ENCODE results near the gene C9orf78.
A peak's percentile ranks its signal among the peaks of the same experiment; 100 is the strongest.

The C9orf78 gene

GRCh38 chr9:129845373-129845772 lies 10.3 kb upstream of the C9orf78 start:
- DNase-seq (ENCODE audit: extremely low read depth in 1 of 2, low read depth in 1 of 2) = no peak

DNA sequence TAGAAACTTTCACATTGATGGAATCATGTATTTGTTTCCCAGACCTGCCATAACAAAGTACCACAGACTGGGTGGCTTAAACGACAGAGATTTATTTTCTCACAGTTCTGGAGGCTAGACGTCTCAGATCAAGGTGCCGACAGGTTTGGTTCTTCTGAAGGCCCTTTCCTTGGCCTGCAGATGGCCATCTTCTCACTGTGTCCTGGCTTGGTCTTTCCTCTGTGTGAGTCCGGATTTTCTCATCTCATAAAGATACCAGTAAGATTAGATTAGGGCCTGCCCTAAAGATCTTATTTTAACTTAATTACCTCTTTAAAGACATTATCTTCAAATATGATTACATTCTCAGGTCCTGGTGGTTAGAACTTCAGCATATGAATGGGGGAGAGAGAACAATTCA lies 6.0 kb upstream of the C9orf78 start:
- DNase-seq (ENCODE audit: extremely low read depth in 1 of 2, low read depth in 1 of 2) = no peak

DNA sequence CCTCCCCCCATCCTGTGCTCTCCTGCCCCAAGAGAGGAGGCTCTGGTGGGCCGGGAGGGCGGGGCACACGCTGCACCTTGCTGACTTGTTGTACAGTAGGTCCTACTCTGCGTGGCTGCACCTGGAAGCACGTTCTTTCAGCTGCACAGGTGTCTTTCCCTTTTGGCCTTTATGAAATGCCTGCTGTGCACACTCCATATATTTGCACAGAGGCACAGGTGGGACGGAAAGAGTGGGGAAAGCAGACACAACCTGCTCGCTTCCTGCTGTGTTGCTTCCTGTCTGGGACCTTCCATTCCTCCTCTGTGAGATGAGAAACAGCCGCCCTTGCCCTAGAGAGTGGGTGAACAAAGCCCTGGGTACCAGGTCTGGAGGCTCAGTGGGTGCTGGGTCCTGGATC lies 5.0 kb upstream of the C9orf78 start:
- DNase-seq (ENCODE audit: extremely low read depth in 1 of 2, low read depth in 1 of 2) = no peak

DNA sequence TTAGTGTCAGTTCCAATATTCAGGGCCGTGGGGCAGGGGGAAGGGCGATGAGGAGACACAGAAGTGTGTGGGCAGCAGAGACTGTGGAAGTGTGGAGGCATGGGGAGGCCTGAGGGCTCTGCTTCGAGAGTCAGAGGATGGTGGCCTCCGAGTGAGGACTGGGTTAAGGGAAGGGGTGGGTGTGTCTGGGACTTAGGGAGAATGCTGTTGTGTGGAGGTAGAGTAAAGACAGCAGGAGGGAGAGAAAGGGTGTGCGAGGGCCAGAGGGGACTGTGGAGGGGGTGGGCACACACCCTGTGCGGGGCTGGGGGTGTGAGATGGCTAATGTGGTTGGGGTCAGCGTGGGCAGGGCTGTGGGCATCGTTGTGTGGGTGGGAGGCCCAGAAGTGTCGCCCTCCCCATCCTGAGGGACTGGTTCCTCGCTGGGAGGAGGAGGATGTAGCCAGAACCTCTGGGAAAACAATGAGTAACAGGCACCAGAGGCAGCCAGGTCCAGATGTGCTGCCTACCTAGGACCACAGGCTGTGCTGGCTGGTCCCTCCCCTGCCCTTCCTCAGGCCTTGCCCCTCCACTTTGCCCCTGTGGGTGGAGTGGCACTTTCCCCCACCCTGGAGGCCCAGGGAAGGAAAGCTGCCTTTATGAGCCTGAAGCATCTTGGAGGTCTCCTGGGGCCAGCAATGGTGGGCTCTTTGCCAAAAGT lies 4.4 kb upstream of the C9orf78 start:
- no peak for DNase-seq (ENCODE audit: extremely low read depth in 1 of 2, low read depth in 1 of 2)

DNA sequence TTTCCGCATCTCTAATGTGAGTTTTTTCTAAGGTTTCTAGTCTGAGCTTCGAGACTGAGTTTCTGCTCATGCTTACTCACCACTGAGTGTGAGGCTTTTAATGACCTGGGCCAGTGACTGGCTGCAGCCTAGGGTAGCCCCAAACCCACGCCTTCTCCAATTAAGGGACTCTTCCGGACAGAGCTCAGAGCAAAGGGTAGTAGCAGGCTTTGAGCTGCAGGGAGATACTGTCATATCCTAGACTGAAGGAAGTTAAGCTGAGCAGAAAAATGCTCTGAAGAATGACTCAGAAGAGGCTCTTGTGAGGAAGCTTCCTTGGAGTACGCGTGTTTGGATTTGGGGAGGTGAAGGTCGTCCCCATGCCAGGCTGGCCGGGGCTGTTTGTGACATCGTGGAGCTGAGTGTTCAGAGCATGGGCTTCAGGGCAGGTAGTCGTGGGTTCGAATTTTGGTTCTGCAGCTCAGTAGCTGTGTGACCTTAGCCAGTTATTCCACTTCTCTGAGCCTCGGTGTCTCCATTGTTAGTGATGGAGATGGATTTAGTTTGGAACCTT lies 3.7 kb upstream of the C9orf78 start:
- no peak for DNase-seq (ENCODE audit: extremely low read depth in 1 of 2, low read depth in 1 of 2)

DNA sequence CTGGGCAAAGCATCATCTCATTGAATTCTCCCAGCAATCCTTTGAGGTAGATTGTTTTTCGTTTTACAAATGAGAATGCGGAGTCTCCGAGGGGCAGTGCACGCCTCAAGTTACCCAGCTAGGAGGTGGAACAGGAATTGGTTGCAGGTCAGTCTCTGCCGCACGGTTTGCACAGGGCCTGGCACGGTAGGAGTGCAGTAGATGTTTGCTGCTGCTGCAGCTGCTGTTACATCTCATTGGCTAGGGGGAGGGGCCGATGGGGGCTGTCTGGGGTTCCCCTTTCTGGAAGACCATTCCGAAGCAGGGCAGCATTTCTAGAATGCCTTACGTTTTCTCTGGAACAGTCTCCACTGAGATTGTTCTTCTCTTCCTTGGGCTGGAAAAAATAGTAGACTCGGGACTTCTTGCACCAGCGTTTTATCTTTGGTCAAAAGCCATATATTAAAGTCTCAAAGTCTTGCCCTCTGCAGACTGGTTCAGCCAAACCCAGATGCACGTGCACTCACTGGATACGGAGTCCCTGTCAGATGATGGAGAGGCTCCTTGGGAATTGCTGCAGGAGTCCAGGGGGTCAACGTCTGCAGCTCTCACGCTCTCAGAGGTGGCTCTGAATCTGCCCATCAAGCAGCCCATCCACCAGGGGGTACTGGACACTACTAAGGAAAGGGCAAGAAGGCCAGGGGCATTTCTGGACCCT lies 1.4 kb upstream of the C9orf78 start:
- DNase-seq (ENCODE audit: extremely low read depth in 1 of 2, low read depth in 1 of 2) = no peak

GRCh38 chr9:129835860-129836223 lies 767 bp upstream of the C9orf78 start:
- no peak for DNase-seq (ENCODE audit: extremely low read depth in 1 of 2, low read depth in 1 of 2)

- DNase-seq (ENCODE audit: extremely low read depth in 1 of 2, low read depth in 1 of 2) = no peak
Measured at GRCh38 chr9:129834489-129835127, 467 bp downstream of the C9orf78 start.

DNA sequence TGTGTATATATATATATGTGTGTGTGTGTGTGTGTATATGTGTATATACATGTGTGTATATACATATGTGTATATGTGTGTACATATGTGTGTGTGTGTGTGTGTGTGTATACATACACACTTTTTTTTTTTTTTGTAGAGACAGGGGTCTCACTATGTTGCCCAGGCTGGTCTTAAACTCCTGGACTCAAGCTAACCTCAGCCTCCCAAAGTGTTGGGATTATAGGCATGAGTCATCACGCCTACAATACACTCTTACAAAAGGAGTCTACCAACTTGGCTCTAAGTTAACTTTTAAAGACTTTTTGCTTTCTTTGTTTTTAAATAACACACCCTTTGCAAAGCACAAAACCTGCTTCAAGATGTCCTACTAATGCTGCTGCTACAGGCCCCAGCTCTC lies 2.1 kb downstream of the C9orf78 start:
- no peak for DNase-seq (ENCODE audit: extremely low read depth in 1 of 2, low read depth in 1 of 2)

- DNase-seq (ENCODE audit: extremely low read depth in 1 of 2, low read depth in 1 of 2) = no peak
Measured at GRCh38 chr9:129828969-129829368, 6.1 kb downstream of the C9orf78 start.

DNA sequence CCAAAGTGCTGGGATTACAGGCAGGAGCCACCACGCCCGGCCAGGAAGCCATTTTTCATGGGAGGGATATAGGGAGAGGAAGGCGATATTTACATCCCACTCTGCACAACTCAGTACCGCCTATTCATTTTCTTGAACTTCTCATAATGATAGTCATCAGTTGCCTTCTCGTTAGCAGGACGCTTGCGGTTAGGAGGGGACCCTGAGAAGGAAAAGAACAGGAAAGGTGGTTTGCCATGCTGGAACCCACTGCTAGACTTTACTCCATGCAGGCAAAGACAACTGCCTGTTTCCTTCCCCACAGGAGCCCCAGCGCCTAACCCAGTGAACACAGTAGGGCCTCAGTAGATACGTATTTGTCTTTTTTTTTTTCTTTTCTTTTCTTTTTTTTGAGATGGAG lies 7.0 kb downstream of the C9orf78 start:
- no peak for DNase-seq (ENCODE audit: extremely low read depth in 1 of 2, low read depth in 1 of 2)

GRCh38 chr9:129826759-129827158 lies 8.3 kb downstream of the C9orf78 start:
- DNase-seq (ENCODE audit: extremely low read depth in 1 of 2, low read depth in 1 of 2) = no peak

GRCh38 chr9:129826344-129826743 lies 8.7 kb downstream of the C9orf78 start:
- no peak for DNase-seq (ENCODE audit: extremely low read depth in 1 of 2, low read depth in 1 of 2)

- DNase-seq (ENCODE audit: extremely low read depth in 1 of 2, low read depth in 1 of 2) = peak; percentile 73 to 88
Measured at GRCh38 chr9:129823935-129824601, 11.0 kb downstream of the C9orf78 start, which contains the start of gene TOR1A. Gene TOR1A (minus strand): TSS chr9:129824136. CDS start chr9:129824085, 51 bp downstream.

DNA sequence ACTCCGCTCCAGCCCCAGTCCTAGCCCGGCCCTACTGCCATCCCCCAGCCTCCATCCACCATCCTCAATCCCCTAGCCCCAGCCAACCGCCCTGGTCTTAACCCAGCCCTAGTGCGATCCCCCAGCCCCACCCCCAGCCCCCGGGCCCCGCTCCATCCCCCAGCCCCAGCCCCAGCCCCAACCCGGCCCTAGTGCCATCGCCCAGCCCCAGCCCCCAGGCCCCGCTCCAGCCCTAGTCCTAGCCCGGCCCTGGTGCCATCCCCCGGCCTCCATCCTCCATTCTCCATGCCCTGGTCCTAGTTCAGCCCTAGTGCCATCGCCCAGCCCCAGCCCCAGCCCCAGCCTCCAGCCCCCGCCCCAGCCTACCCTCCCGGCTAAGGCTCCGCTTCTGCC lies 11.5 kb downstream of the C9orf78 start:
- no peak for DNase-seq (ENCODE audit: extremely low read depth in 1 of 2, low read depth in 1 of 2)

DNA sequence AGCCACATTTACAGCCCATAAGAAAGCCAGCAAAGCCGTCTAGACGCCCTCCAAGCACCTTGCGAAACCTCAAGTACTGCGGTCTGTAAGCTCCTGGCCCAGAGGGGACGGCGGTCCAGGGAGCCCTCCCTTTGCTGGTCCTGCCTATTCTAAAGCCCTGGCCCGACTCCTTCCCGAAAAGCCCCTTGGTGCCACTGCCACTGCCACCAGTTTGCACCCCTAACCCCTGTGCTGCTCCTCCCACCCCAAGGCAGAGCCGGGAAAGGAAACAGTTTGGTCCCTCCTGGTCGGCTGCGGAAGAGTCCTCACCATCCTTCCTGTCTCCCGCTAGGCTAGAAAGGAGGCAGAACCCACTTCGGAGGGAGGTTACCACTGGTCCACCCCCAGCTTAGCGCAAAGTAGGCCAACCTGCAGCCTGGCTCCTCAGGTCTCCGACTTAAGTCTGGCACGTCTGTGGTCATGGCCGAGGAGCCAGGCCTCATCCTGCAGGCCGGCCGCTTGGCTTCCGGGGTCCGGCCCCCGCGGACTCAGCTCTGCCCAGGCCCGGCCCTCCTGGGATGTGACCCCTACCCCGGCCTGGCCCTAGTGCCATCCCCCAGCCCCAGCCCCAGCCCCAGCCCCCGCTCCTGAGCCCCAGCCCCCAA lies 12.1 kb downstream of the C9orf78 start:
- DNase-seq (ENCODE audit: extremely low read depth in 1 of 2, low read depth in 1 of 2) = no peak

- DNase-seq (ENCODE audit: extremely low read depth in 1 of 2, low read depth in 1 of 2) = no peak
Measured at GRCh38 chr9:129816501-129817435, 18.3 kb downstream of the C9orf78 start.

- DNase-seq (ENCODE audit: extremely low read depth in 1 of 2, low read depth in 1 of 2) = no peak
Measured at GRCh38 chr9:129815278-129815677, 19.8 kb downstream of the C9orf78 start.

GRCh38 chr9:129814432-129815223 lies 20.4 kb downstream of the C9orf78 start:
- DNase-seq (ENCODE audit: extremely low read depth in 1 of 2, low read depth in 1 of 2) = no peak
